GM11168 (cell line): ENCODE results near the gene ANKLE1.

Experiments
- in situ Hi-C: fragments of 300-500 bp; cut with MboI; formaldehyde crosslinking; loops from one replicate; pipeline ENCODE4 v1.12.0; 2022; ENCODE audit warnings: low sequenced_read_pairs; ENCODE audit not compliant: unreplicated experiment

The ANKLE1 gene, protein sequence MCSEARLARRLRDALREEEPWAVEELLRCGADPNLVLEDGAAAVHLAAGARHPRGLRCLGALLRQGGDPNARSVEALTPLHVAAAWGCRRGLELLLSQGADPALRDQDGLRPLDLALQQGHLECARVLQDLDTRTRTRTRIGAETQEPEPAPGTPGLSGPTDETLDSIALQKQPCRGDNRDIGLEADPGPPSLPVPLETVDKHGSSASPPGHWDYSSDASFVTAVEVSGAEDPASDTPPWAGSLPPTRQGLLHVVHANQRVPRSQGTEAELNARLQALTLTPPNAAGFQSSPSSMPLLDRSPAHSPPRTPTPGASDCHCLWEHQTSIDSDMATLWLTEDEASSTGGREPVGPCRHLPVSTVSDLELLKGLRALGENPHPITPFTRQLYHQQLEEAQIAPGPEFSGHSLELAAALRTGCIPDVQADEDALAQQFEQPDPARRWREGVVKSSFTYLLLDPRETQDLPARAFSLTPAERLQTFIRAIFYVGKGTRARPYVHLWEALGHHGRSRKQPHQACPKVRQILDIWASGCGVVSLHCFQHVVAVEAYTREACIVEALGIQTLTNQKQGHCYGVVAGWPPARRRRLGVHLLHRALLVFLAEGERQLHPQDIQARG

GRCh38 chr19:17281391-17282304 is at the start of gene ANKLE1:
TSS of gene ANKLE1 (plus strand) at chr19:17281901. CDS start at chr19:17281921, 20 bp downstream.
- in situ Hi-C loops: no loop called here

- in situ Hi-C loops: no loop called here
Observed at GRCh38 chr19:17232258-17232657, 49.4 kb upstream of the ANKLE1 start.

DNA sequence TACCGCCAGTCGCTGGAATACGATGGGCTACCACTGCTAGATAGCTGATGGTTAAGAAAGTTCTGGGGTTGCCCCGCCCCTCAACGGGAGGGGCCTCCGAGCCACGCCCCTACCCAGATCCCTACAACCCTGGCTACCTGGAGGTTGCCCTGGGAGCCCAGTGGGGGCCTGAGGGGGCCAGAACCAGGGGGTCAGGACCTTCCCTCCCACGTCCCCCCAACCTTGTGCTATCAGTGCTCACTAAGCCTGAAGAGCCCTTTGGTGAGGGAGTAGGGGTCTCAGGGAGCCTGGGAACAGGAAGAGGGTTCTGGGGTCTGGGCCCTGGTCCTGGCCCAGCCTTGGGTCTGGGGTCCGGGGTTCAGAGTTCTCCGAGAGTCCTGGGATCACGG is 46.8 kb upstream of the ANKLE1 start:
- in situ Hi-C loops: loop anchor here (5.0 kb wide), 1 partner anchor 168 kb away; no protein-coding TSS in a partner anchor

GRCh38 chr19:17235300-17235970 is 46.3 kb upstream of the ANKLE1 start:
- in situ Hi-C loops: loop anchor here (5.0 kb wide), 1 partner anchor 168 kb away; no protein-coding TSS in a partner anchor

- in situ Hi-C loops: loop anchor here (5.0 kb wide), 1 partner anchor 169 kb away; no protein-coding TSS in a partner anchor
Observed at GRCh38 chr19:17235971-17236777, 45.5 kb upstream of the ANKLE1 start.

GRCh38 chr19:17236811-17237543 is 44.7 kb upstream of the ANKLE1 start:
- in situ Hi-C loops: loop anchor here (5.0 kb wide), 1 partner anchor 170 kb away; no protein-coding TSS in a partner anchor

DNA sequence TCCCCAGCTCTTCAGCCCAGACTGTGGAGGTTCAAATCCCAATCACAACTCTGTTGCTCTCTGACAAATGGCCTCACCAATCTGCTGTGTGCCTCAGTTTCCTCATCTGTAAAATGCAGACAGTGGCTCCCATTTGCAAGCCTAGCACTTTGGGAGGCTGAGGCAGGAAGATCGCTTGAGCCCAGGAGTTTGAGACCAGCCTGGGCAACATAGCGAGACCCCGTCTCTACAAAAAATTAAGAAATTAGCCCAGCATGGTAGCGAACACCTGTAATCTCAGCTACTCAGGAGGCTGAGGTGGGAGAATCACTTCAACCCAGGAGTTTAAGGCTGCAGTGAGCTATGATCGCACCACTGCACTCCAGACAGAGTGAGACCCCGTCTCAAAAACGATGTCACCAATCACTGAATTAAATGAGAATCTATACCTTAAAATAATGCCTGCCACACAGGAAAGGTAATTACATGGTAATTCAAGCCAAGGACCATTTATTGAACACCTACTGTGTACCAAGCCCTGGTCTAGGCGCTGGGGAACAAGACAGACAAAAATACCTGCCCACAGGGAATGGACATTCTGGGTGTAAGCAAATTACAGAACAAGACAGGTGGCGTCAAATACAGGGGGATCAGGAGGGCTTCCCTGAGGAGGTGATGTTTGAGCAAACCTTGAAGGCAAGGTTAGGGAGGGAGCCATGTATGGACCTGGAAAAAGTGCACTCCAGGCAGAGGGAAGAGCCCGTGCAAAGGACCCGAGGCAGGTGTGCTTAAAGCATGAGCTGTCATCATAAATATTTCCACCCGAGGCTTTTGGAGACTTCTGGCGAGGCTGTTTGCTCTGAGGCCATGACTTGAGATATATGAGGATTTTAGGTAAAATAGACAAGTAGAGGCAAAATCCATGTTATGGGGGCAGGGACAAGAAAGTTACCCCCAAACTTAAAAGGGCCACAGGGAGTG is 43.7 kb upstream of the ANKLE1 start:
- in situ Hi-C loops: loop anchor here (5.0 kb wide), 1 partner anchor 171 kb away; no protein-coding TSS in a partner anchor

- in situ Hi-C loops: no loop called here
Observed at GRCh38 chr19:17240062-17240752, 41.5 kb upstream of the ANKLE1 start.

- in situ Hi-C loops: no loop called here
Observed at GRCh38 chr19:17240826-17241399, 40.8 kb upstream of the ANKLE1 start.

DNA sequence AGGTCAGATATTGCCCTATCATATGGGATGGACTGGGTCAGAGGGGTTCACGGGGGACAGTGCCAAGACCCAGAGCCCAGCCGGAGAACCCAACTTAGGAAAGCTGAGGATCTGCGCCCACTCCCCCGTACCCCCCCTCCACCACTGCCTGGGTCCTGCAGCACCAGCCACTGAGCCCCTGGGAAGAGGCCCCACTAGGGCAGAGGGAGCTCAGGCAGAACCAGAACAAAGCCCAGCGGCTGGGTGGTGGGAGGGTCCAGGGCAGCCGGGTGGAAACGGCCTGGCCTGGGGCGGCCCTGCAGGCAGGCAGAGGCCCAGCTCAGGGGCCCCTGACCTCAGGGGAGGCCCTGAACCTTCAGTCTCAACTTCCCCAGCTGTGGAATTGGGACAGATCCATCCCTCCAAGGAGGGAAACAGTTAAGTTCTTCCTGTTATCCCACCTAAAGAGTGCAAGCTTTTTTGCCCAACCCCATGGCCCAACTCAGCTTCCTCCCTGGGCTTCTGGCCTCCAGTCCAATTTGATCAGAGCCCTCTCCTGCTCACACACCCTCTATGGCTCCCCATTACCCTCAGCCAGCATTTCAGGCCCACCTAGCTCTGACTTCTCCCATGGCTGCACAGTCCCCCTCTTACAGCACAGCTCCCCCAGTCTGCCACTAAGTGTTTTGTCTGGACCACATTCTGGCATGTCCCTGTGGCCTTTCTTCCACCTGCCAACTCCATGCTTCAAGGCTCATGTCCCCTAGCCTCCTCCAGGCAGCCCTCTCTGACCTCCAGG is 39.1 kb upstream of the ANKLE1 start:
- in situ Hi-C loops: no loop called here

DNA sequence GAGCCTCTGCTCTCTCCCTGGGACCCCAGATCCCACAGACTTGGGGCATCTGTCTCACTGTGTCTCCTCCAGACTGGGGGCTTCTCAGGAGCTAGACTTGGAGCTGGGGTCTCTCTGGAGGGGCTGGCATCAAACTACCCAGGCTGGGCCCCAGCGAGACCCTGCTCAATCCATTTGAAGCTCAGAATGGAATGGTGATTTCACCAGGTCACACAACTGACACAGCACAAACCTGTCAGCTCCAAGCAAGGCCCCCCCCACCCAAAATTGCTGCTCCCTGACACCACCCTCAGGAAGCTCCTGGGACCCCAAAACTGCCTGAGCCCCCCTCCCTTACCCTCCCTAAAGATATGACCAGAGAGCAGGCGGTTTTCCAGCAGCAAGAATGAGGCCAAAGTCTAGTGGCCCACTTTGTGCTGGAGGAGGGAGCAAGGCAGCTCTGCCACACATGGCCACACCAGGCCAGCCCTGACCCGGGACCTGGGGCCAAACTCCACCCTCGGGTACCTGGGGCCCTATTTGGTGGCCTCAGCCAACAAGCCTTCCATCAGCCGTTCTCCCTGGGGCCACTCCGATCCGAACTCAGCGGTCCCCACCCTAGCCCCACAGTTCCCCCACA is 38.4 kb upstream of the ANKLE1 start:
- in situ Hi-C loops: no loop called here

DNA sequence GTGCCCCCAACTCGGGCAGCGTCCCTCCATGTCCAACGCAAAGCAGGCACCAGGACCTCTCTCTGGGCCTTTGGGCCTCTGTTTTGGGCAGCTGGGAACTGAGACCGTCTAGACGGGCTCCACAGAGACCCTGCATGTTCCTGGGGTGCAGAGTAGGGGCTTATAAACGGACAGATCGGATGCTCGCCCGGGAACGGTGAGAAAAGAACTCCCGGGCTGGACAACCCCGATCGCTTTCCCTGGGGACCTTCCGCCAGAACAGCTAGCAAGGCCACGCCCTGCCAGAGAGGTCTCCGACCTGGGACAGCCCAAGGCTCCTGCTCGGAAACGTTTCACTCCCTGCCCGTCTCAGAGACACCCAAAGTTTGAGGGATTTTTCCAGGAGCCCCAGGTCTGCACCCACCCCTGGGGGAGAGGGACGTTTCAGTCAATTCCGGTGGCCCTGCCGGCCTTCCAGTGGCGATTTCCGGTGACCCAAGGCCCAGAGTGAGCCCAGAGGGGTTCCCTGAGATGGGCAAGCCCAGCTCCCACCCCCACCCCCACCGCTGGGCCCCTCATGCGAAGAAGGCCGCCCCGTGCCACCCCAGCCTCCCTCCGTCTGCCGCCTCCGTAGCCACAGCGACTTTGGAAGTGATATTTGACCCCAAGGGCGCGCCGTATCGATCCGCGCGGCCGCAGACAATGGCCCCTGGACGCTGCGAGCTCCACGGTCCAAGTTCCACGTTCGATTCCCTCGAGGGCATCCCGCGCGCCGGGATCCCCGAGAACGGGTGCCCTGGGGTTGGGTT is 37.7 kb upstream of the ANKLE1 start:
- in situ Hi-C loops: no loop called here

- in situ Hi-C loops: no loop called here
Observed at GRCh38 chr19:17244618-17245534, 36.8 kb upstream of the ANKLE1 start.
